PC-3 (cell line): ENCODE results near the gene OMA1. TPM values are rescaled to one million over a fixed set of nuclear protein-coding genes. Genes with fewer than 3 reads are reported as not detected.

ENCODE experiments used
- ATAC-seq: fragments of 200-7000 bp; cut with Tn5 transposase; 2 replicates; pipeline ENCODE4 v1.9.1; 2020; ENCODE audit warnings: mild to moderate bottlenecking, moderate library complexity
- BruUV-seq: library from RNA; stranded (reverse); fragments of 400-500 nt; replicated peaks from 2 replicates; lab custom pipeline; 2021; lab: Mats Ljungman, UMichigan
- CTCF ChIA-PET: fragments of 300-600 bp; sonication (Branson Sonifier 250); formaldehyde crosslinking; loops from one replicate; lab custom pipeline; 2022; ENCODE audit warnings: antibody characterized with exemption; lab: Charles Lee
- POLR2A ChIA-PET: fragments of 300-600 bp; sonication (Branson Sonifier 250); formaldehyde crosslinking; loops from one replicate; lab custom pipeline; 2022; ENCODE audit warnings: antibody characterized with exemption; ENCODE audit not compliant: unreplicated experiment; lab: Charles Lee
- DNase-seq: peaks from one replicate; pipeline ENCODE4 v3.0.0-alpha.2; 2015
- H2AFZ ChIP-seq: fragments of 300-600 bp; sonication (generic); 2 replicates; pipeline ENCODE4 v1.6.0; 2016; ENCODE audit warnings: antibody characterized with exemption, low read length
- H3F3A ChIP-seq: fragments of 300-600 bp; sonication (generic); one replicate; pipeline ENCODE4 v1.6.0; 2017; ENCODE audit warnings: antibody characterized with exemption, low read length, control low read depth, mild to moderate bottlenecking; ENCODE audit not compliant: unreplicated experiment
- H3K27ac ChIP-seq: fragments of 300-600 bp; sonication (generic); 2 replicates; pipeline ENCODE4 v1.5.1; 2016; ENCODE audit warnings: mild to moderate bottlenecking, low read length
- H3K27me3 ChIP-seq: fragments of 300-600 bp; sonication (generic); 2 replicates; pipeline ENCODE4 v1.6.1; 2016; ENCODE audit warnings: low read length, mixed read lengths
- H3K36me3 ChIP-seq: fragments of 300-600 bp; sonication (generic); 2 replicates; pipeline ENCODE4 v1.6.1; 2016; ENCODE audit warnings: low read depth, mixed run types, low read length, mixed read lengths
- H3K4me1 ChIP-seq: fragments of 300-600 bp; sonication (generic); 2 replicates; pipeline ENCODE4 v1.5.1; 2016; ENCODE audit warnings: low read length; ENCODE audit not compliant: insufficient read depth
- H3K4me2 ChIP-seq: fragments of 300-600 bp; sonication (generic); 2 replicates; pipeline ENCODE4 v1.6.0; 2016; ENCODE audit warnings: low read length
- H3K4me3 ChIP-seq: fragments of 300-600 bp; sonication (generic); 2 replicates; pipeline ENCODE4 v1.5.1; 2016; ENCODE audit warnings: mild to moderate bottlenecking, low read length, mixed read lengths
- H3K79me2 ChIP-seq: fragments of 300-600 bp; sonication (generic); 2 replicates; pipeline ENCODE4 v1.6.1; 2017; ENCODE audit warnings: low read length, mixed read lengths
- H3K9ac ChIP-seq: fragments of 300-600 bp; sonication (generic); 2 replicates; pipeline ENCODE4 v1.6.0; 2016; ENCODE audit warnings: mild to moderate bottlenecking, low read length
- H3K9me2 ChIP-seq: fragments of 300-600 bp; sonication (generic); replicated peaks from 2 replicates; pipeline ENCODE4 v1.6.1; 2016; ENCODE audit warnings: mixed run types, low read length, mixed read lengths
- H3K9me3 ChIP-seq: fragments of 300-600 bp; sonication (generic); 2 replicates; pipeline ENCODE4 v1.6.1; 2016; ENCODE audit warnings: low read length, mixed read lengths
- H4K20me1 ChIP-seq: fragments of 300-600 bp; sonication (generic); 2 replicates; pipeline ENCODE4 v1.6.1; 2016; ENCODE audit warnings: low read length, mixed read lengths
- CTCF ChIP-seq: fragments of 300-600 bp; sonication (generic); conservative IDR thresholded peaks from 2 replicates; pipeline ENCODE4 v1.5.1; 2017; ENCODE audit warnings: antibody characterized with exemption, low read depth, mild to moderate bottlenecking, low read length
- EZH2 ChIP-seq: fragments of 300-600 bp; sonication (generic); IDR thresholded peaks from one replicate; pipeline ENCODE4 v1.6.1; 2017; ENCODE audit warnings: antibody characterized with exemption, mild to moderate bottlenecking, low read length; ENCODE audit not compliant: unreplicated experiment
- EZH2phosphoT487 ChIP-seq: fragments of 300-600 bp; sonication (generic); IDR thresholded peaks from 2 replicates; pipeline ENCODE4 v1.6.1; 2018; ENCODE audit warnings: mild to moderate bottlenecking, antibody characterized with exemption, low read length, borderline replicate concordance
- intact Hi-C: fragments of 100-400 bp; cut with micrococcal nuclease; formaldehyde crosslinking; loops from 2 replicates; pipeline ENCODE4 v1.9.0; 2023
- total RNA-seq: library from RNA; depleted of rRNA; stranded (reverse); fragments of >200 nt; gene quantifications from 2 replicates; pipeline ENCODE4 v1.2.3, GENCODE V29; 2014

OMA1 gene
- total RNA-seq, 1 experiment from 2014 or later = 16.1 TPM

DNA sequence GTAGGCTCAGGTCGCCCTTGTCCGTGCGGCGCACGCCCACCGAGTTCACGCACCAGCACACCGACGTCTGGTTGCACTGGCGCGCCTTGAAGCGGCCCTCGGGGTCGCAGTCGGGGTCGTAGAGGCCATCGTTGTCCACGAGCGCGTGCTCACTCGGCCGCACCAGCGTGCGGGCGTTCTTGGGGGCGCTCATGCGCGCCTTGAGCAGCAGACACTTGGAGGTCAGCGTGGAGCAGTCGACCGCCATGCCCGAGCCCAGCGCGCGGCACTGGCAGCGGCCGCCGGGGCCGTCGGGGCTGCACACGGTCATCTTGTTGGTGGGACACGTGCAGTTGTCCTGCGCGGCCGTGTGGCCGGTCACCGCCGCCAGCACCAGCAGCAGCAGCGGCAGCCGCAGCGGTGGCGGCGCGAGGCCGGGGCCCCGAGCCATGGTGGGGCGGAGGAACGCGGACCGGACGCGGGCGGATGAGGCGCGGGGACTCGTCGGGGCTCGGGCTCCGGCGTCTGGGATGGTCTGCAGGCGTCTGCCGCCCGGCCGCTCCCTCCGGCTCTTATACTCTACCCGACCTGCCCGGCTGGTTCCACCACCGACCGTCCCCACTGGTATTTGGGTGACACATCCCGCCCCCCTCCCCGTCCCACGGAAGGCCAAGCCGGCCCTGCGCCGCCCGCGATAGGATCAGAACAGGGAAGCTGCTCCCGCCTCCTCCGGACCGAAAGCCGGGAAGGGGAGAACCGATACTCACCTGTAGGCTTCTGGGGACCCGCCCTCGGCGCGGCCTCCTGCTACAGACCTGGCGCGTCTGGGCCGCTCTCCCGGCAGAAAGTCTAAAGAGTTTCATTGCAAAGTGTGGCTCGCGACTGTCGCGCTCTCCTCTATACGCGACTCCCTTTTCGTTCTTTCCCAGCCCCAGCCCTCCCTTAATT lies 30.5 kb upstream of the OMA1 start, which contains the start of gene TACSTD2:
Gene TACSTD2, minus strand, starts transcription at position 526 of the 927 bp plus-strand sequence. Its CDS starts 96 bp downstream, at position 430.
- peak within 1 kb of the TSS; percentile 98 for H3K4me2 ChIP-seq
- no peaks in the 10 kb centered on the region for H3K27me3 ChIP-seq
- CTCF ChIA-PET = interaction anchor here (1.0 kb wide), 1 partner anchor 76 kb away, joined by 3 read pairs; no protein-coding TSS in a partner anchor
- no peaks in the 10 kb centered on the region for H3F3A ChIP-seq
- peak within 1 kb of the TSS; percentile 100 for H3K4me3 ChIP-seq
- no peaks in the 10 kb centered on the region for H3K36me3 ChIP-seq
- POLR2A ChIA-PET = interaction anchor here (0.6 kb wide), 1 partner anchor 19 kb away, joined by 8 read pairs; no protein-coding TSS in a partner anchor
- no peaks in the 10 kb centered on the region for H3K9me3 ChIP-seq
- H3K79me2 ChIP-seq = peaks cover 81% of the 10 kb centered on the region
- H3K9me2 ChIP-seq = no peaks in the 10 kb centered on the region
- TF ChIP-seq EZH2phosphoT487 (no peak), CTCF (peak; percentile 30), EZH2 (no peak)
- peak; percentile 66 for ATAC-seq
- intact Hi-C loops = loop anchor here (2.0 kb wide), 2 partner anchors 42 to 76 kb away; no protein-coding TSS in a partner anchor
- BruUV-seq = no TSS peak
- H3K9ac ChIP-seq = peak within 1 kb of the TSS; percentile 89
- H3K4me1 ChIP-seq = peaks cover 33% of the 10 kb centered on the region
- peak within 1 kb of the TSS; percentile 56 for H2AFZ ChIP-seq
- H4K20me1 ChIP-seq = peaks cover 32% of the 10 kb centered on the region
- peak; percentile 95 for DNase-seq
- H3K27ac ChIP-seq = peak within 1 kb of the TSS; percentile 88

DNA sequence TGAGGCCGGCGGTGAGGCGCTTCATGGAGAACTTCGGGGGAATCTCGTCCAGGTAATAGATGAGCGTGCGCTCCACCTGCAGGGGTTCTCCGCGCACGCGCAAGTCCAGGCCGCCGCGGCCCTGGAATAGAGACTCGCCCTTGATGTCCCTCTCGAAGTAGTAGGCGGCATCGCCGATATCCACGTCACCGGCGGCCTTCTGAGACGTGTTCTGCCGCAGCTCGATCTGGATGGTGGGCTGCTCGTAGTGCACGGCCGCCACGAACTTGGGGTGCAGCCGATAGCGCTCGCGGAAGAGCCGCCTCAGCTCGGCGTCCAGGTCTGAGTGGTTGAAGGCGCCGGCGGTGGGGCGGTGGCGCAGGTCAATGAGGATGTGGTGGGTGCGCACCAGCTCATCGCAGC lies 29.8 kb upstream of the OMA1 start:
- H3K27ac ChIP-seq = peak overlapping the region; percentile 88
- DNase-seq (peak; percentile 58), ATAC-seq (peak; percentile 40)
- H3K27me3 ChIP-seq = no peaks in the 10 kb centered on the region
- H3F3A ChIP-seq = no peaks in the 10 kb centered on the region
- H3K36me3 ChIP-seq = no peaks in the 10 kb centered on the region
- H3K4me2 ChIP-seq = peak overlapping the region; percentile 98
- H3K9me3 ChIP-seq = no peaks in the 10 kb centered on the region
- intact Hi-C loops = loop anchor here (2.0 kb wide), 2 partner anchors 42 to 76 kb away; no protein-coding TSS in a partner anchor
- no peaks in the 10 kb centered on the region for H3K9me2 ChIP-seq
- peak overlapping the region; percentile 100 for H3K4me3 ChIP-seq
- TSS peak; percentile 45 for BruUV-seq
- CTCF ChIA-PET = interaction anchor here (1.0 kb wide), 1 partner anchor 76 kb away, joined by 3 read pairs; no protein-coding TSS in a partner anchor
- H3K4me1 ChIP-seq = peaks cover 33% of the 10 kb centered on the region
- peaks cover 74% of the 10 kb centered on the region for H3K79me2 ChIP-seq
- H4K20me1 ChIP-seq = peaks cover 32% of the 10 kb centered on the region
- POLR2A ChIA-PET = no interaction called here
- TF ChIP-seq CTCF (no peak), EZH2phosphoT487 (no peak), EZH2 (no peak)
- H2AFZ ChIP-seq = peak overlapping the region; percentile 56
- peak overlapping the region; percentile 89 for H3K9ac ChIP-seq
